DMS153 (cell line): Measurements from ENCODE around the gene TNNT3.

ENCODE experiments used
- DNase-seq: peaks from one replicate; lab custom pipeline; 2025; lab: John Stamatoyannopoulos, UW

TNNT3 gene

GRCh38 chr11:1923201-1923956, 3.9 kb downstream of the TNNT3 start:
- DNase-seq = no peak

GRCh38 chr11:1924181-1924580, 4.7 kb downstream of the TNNT3 start:
- no peak for DNase-seq

- no peak for DNase-seq
These were observed 5.3 kb downstream of the TNNT3 start for GRCh38 chr11:1924646-1925372.

DNA sequence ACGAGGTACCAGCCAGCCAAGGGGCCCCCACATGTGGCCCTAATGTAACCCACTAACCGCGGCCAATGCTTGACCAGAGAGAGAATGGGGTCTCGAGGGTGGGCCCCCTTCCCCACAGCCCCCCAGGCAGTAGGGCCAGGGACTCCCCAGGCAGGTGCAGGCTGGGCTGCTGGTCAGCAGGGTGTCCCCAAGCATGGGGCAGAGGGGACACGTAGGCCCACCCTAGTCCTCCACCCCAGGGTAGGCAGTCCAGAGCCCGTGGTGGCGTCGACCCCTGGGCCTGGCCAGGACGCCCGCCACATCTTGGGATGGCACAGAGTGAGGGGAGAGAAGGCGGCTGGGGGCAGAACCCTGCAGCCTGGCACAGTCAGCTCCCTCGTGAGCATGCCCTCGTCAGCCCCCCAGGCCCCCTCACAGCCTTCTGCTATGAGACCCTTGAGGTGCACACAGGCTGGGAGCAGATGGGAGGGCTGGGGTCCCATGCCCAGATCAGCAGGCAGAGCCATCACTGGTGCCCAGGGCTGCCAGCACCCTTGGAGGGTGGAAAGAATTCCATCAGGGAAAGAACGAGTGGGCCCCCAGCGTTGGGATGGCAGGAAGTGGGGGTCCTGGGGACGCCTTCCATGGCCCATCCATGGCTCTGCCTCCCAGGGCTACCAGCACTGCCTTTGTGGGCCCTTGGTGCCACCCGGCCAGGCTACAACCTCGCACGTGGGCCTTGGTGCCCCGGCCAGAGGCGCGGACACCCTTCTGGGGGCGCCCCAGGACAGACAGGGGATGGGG, 6.1 kb downstream of the TNNT3 start:
- DNase-seq = no peak

DNA sequence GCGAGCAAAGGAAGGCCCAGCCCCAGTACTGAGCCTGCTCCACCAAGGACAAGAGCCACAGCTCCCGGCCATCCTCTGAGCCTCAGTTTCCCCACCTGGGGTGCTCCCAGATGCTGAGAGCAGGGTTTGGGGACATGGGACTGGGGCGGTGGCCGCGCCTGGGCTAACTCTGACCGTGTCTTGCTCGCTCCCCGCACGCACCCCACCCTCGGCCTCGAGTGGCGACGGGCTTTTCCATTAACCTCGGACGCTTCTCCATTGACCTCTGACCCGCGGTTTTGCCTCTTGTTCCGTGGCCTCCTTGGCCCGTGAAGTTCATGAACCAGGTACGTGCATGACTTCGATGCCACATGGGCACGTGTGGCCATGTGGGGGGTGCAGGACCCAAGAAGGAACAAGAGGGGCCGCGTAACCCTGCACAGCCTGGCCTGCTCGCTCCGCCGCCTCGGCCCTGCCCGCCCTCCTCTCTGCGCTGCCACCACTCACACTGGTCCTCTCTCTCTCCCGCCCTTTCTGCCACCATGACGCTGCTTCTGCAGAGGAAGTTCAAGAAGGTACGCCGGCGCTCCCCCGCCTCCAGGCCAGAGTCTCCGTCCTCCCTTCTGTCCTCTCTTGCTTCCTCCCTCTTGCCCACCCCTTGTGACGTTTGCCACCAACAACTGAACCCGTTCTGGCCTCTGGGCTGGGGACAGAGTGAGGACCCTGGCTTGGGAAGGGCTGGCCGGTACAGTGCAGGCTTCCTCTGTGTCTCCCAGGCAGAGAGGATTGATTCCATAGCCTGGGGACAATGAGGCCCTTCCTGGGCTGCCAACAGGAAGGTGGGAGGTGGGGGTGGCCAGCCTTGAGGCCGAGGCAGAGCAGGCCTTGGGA, 6.9 kb downstream of the TNNT3 start:
- no peak for DNase-seq

DNA sequence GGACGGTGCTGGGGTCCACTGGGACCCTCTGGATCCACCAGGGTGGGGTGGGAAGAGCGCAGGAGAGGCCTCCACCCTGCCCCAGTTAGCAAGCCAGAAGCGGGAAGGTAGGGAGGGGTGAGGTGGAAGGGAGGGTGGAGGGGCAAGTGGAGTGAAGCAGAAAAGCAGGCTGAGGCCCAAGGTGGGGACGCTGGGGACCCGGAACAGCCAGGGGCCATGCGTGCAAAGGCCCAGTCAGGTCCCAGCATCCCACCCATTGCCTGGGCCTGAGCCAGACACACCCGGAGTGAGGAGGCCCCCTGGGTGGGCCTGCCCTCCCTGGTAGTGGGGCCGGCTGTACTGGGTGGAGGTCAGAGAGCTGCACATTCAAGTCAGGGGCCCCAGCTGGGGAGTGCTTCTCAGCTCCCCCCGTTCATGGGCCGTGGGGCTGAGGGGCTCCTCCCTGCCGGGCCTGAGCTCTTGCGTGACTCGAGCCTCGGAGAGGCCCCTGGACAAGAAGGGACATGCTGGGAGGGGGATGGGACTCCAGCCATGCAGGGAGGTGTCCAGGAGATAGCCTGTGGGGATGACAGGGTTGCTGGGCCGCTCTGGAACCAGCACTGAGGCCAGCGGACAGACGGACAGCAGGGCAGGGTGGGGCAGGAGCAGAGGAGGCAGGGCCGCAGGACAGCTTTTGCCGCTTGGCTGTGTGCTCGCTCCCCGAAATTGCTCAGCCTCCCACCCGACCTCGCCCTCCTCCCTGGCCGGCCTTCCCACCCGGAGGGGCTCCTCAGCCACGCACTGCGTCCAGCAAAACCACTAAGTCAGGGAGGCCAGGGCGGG, 7.7 kb downstream of the TNNT3 start:
- DNase-seq = no peak

DNA sequence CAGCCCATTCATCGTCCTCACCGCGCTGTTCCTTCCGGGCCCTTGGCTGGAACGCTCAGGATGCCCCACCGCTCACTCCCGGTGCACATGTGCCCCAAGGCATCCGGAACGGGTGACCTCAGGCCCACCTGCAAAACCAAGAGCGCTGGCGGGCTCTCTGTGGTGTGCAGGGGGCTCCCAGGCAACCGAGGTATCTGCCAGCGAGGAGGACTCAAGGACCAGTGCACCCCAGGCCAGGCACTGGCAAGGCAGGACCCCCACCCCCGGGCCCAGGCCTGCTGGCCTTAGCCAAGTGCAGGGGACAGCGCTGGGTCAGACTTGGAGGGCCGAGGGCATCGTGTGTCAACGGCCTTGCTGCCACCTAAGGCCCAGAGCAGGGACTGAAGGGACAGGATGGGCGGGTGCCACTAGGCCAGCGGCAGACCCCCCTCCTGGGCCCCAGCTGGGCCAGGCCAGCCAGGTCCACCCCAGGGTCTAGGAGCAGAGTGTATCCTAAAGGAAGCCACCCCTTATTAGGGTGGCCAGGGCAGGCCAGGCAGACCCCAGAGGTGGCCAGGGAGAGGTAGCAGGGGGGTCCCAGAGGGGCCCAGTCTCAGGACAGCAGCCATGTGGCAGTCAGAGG, 8.5 kb downstream of the TNNT3 start:
- no peak for DNase-seq

DNA sequence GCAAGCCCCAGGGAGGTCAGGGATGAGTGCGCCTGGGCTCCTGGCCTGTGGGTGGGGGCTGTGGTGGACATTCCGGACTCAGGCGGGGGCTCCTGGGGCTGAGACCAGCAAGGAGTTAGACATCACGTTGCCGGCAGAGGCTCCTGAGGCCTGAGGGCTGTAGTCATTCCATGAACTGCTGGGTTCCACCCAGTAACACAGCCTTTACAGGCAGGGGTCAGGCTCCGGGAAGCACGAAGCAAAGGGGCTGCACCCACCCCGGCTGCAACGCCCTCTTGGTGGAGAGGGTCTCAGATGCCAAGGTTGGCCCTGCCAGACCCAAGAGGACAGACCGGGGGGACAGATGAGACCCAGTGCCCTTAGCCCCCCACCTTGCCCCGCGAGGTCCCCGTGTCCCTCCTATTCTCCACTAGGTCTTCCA, 9.0 kb downstream of the TNNT3 start:
- no peak for DNase-seq

- DNase-seq = no peak
These were observed 9.5 kb downstream of the TNNT3 start for GRCh38 chr11:1928891-1929541.

DNA sequence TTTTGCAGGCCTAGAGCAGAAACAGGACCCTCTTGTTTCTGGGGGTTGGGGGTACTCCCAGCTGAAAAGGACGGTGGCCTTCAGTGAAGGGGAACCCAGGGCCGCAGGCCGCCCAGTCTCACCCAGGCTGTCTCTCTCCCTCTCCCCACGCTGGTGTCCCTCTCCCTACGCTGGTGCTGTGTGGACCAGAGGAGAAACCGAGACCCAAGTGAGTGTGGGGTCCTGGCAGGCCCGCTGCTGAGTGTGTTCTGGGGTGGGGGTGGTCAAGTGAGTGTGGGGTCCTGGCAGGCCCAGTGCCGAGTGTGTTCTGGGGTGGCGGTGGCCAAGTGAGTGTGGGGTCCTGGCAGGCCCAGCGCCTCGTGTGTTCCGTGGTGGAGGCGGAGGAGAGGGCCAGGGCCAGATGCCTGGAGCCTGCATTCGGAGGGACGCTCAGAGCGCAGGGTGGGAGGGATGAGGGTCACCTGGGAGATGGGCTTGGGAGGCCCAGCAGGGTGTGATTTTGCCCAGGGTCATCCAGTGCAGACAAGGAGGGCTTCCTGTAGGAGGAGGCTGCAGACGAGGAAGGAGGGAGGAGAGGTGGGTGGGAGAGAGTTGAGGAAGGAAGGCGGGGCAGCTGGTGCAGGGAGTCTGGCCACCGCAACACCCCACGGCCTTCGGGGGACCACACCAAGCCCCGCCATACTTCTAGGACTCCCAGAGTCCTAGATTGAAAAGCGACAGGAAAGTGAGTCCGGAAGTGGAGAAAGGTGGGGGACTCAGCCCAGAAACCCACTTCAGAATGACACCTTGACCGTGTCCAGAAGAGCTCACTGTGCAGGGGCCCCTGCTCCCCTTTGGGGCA, 10.3 kb downstream of the TNNT3 start:
- no peak for DNase-seq

DNA sequence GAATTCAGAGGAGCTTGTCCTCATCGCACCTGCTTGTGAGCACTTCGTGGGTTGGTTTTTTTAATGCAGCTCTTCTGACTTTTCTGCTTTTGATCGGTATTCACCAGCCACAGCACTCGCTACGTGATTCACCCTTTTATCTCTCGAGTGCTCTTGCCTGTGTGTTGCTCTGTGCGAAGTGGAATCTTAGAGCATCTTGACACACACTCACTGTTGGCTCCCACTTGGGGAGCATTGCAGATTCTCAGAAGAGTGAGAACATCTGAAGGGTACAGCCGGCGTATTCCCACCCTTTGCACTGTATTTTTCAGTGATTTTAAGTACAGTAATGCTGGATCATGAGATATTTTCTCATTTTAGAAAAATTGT, 10.9 kb downstream of the TNNT3 start:
- DNase-seq = no peak

- DNase-seq = no peak
These were observed 12.0 kb downstream of the TNNT3 start for GRCh38 chr11:1931341-1932104.

GRCh38 chr11:1932105-1932480, 12.6 kb downstream of the TNNT3 start:
- DNase-seq = no peak

DNA sequence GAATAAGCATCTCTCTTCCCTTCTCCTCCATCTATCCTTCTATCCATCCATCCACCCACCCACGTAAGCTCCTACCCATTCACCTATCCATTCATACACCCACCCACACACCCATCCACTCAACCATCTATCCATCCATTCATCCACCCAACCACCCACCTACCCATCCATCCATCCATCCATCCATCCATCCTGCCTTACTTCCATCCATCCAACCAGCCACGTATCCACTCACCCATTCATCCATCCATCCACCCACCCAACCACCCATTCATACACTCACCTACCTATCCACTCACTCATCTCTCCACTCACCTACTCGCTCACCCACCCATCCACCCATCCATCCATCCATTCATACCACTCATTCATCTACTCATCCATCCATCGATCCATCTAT, 13.2 kb downstream of the TNNT3 start:
- no peak for DNase-seq

DNA sequence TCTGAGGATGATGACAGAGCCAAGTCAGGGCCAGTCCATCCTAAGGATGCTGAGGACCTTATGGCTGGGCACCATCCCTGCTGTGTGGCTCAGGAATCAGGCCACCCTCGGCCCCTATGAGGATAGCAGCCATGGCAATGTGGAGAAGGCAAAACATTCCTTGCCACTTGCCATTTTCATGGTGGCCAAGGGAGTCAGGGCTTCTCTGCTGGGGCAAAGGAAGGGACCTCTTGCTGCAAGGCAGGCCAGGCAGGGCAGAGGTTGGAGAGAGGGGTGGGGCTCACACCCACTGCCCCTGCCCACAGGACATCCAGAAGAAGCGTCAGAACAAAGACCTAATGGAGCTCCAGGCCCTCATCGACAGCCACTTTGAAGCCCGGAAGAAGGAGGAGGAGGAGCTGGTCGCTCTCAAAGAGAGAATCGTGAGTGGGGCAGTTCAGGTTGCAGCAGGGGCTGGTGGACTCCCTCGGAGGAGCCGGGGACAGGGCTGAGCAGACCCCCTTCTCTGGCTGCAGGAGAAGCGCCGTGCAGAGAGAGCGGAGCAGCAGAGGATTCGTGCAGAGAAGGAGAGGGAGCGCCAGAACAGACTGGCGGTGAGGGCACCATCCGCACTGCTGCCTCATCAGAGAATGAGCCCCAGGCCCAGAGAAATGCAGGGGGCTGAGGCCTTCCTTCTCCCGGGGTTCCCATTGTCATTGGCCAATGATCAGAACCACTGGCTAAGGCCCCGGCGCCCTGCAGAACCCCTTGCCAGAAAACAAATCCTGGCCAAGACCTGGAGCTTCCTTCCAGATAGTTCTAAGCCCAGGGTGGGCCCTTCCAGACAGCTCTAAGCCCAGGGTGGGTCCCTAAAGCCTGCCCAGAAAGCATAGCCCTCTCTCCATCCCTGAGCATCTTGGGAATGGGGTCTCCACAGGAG, 14.2 kb downstream of the TNNT3 start:
- no peak for DNase-seq

- no peak for DNase-seq
These were observed 15.0 kb downstream of the TNNT3 start for GRCh38 chr11:1934335-1935155.
